ENCODE data around the gene TMEM169. TPM values are rescaled to one million over a fixed set of nuclear protein-coding genes. Genes with fewer than 3 reads are reported as not detected.
A peak's percentile ranks its signal among the peaks of the same experiment; 100 is the strongest.

Gene TMEM169
- total RNA-seq, 1 donor: 0.36 TPM

DNA sequence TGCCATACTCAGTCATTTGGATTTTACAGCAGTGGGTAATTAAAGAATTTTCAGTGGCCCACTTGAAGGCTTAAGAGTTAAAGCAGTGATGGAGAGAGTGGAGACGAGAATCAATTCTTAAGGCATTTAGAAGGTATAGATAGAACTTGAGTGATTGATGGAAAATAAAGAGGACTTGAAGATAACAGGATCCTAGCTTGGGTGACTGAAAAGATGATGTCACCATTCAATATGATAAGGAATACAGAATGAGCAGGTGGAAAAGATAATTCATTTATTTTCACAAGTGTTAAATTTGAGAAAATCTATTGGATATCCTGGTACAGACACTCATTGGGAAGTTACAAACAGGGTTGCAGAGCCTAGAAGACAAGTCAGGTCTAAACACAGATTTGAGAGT, 62.7 kb downstream of the TMEM169 start:
- DNase-seq (ENCODE audit: low read depth): no peak
- TF ChIP-seq, protein P1, sequence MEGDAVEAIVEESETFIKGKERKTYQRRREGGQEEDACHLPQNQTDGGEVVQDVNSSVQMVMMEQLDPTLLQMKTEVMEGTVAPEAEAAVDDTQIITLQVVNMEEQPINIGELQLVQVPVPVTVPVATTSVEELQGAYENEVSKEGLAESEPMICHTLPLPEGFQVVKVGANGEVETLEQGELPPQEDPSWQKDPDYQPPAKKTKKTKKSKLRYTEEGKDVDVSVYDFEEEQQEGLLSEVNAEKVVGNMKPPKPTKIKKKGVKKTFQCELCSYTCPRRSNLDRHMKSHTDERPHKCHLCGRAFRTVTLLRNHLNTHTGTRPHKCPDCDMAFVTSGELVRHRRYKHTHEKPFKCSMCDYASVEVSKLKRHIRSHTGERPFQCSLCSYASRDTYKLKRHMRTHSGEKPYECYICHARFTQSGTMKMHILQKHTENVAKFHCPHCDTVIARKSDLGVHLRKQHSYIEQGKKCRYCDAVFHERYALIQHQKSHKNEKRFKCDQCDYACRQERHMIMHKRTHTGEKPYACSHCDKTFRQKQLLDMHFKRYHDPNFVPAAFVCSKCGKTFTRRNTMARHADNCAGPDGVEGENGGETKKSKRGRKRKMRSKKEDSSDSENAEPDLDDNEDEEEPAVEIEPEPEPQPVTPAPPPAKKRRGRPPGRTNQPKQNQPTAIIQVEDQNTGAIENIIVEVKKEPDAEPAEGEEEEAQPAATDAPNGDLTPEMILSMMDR (IDR thresholded peaks at IDR 0.05; ENCODE audit: insufficient read depth, low read length): no peak
- H3K4me3 ChIP-seq (ENCODE audit: low read depth, low read length): no peak overlapping the region

DNA sequence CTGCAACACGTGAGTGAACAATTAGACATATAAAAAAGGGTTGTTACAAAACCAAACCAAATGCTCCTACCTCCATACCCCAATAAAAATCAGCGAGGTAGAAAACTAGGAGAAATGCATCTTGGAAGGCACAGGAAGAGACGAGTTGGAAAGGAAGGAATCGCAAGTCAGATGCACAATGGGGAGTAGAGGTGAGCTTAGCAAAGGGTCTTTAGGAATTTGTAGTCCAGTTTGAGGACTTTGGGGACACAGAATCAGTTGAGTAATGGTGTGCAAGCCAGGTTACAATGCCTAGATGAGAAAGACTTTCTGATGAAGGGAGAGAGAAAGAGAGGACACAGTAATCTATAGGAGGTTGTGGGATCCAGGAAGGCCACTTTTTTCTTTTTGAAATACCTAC, 63.1 kb downstream of the TMEM169 start:
- DNase-seq (ENCODE audit: low read depth): no peak
- TF ChIP-seq, protein P1 (IDR thresholded peaks at IDR 0.05; ENCODE audit: insufficient read depth, low read length): no peak
- H3K4me3 ChIP-seq (ENCODE audit: low read depth, low read length): no peak overlapping the region

DNA sequence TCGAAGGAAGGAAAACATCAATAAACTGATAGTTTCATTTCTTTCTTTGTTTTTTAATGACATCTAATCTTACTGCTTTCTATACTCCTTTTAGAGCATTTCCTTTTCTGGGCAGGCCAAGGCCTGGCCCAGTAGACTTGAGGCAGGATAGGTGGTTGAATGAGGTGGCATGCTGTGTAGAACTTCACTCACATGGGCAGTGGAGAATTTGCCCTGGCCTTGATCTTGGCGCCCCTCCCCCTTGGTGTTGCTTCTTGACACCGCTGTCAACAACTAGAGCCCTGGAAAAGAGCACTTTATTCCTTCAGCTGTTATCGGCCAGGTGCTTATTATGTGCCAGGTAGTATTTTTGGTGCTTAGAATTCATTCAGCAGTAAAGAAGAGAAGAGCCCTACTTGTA, 64.9 kb downstream of the TMEM169 start:
- H3K4me3 ChIP-seq (ENCODE audit: low read depth, low read length): no peak overlapping the region
- TF ChIP-seq, protein P1 (IDR thresholded peaks at IDR 0.05; ENCODE audit: insufficient read depth, low read length): no peak
- DNase-seq (ENCODE audit: low read depth): no peak

DNA sequence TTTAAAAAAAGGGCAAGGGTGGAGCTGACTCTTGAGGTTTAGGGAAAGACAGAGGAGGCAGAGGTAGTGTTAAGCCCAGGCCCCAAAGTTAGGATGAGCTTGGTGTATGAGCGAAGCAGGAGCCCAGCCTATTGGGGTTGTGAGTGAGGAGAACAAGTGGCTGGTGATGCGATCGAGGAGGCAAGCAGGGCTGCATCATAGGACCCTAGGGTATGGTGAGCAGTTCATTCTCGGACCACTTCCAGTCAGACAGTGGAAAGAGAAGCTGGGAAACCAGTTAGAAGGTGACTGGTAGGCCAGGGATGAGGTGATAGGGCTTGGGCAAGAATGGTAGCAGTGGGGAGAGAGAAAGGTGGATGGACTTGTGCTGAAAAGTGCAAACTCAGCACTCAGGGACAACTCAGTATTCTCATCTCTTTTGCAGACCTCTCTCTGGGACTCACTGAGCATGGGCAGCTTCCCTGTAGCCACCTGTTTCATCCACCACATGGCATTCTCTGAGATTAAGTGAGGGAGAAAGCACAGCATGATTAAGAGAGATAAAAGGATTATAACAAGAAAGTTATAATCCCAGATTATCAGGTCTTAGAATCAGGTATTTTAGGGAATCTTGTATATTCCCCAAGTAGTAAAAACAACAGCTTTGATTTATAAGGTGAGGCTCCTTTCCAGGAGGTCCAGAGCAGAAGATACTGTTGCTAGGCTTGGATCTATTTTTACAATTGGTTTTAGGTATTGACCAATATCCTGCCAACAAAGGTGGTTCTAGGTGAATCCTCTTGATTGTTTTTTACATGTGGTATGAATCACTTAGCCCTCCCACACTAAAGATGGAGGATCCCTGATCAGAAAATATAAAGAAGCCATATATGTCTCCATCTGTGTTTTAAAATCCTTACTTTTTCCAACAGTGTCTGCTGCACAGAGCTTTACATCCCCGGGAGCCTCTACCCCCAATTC, 65.7 kb downstream of the TMEM169 start:
- no peak overlapping the region for H3K4me3 ChIP-seq (ENCODE audit: low read depth, low read length)
- TF ChIP-seq, protein P1 (IDR thresholded peaks at IDR 0.05; ENCODE audit: insufficient read depth, low read length): no peak
- no peak for DNase-seq (ENCODE audit: low read depth)

DNA sequence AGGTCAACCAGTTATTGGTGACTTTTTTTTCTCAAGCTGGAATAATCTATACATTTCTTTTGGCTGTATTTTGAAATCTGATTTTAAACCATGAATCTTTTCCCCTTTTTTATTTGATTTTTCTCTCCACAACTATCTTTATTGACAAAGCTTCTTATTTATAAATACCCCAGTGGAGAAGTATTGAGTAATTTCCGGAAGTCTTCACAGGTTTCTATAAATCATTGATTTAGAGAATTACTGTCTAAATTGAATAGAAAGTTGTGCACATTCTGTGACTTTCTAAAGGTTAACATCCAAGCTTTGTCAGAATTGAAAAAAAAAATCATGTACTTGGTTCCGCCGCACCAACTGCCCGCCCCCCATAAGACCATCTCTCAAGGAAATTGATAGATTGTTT, 67.3 kb downstream of the TMEM169 start:
- DNase-seq (ENCODE audit: low read depth): no peak
- H3K4me3 ChIP-seq (ENCODE audit: low read depth, low read length): no peak overlapping the region
- TF ChIP-seq, protein P1 (IDR thresholded peaks at IDR 0.05; ENCODE audit: insufficient read depth, low read length): no peak

DNA sequence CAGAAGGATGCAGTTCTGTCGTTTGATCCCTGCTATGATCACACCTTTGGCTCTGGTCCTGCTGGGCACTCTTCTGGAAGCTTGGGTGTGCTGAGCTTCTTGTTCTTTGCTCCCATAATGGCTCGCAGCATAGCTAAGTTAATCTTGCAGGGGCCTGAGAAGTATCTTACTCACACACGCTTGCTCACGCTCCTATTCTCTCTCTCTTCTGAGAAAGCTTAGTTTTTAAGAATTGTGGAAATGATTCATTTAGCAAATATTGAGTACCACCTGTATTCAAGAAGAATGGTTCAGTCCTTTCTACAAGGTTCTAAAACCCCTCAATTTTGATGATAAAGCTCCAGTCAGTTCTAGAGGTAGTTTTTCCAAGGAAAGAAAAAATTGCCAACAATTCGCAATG, 68.0 kb downstream of the TMEM169 start:
- TF ChIP-seq, protein P1 (IDR thresholded peaks at IDR 0.05; ENCODE audit: insufficient read depth, low read length): no peak
- no peak overlapping the region for H3K4me3 ChIP-seq (ENCODE audit: low read depth, low read length)
- DNase-seq (ENCODE audit: low read depth): peak; percentile 63

Measured in fibroblast of the aortic adventitia (primary cell).